ENCODE data around the gene VEPH1. TPM values are rescaled to one million over a fixed set of nuclear protein-coding genes. Genes with fewer than 3 reads are reported as not detected.

VEPH1 gene
- total RNA-seq, 5 donors from 2014 or later (not counting 1 experiment from before 2014, with no cell fraction given) = 0.33 to 0.67 (median 0.35) TPM; not detected in 2

DNA sequence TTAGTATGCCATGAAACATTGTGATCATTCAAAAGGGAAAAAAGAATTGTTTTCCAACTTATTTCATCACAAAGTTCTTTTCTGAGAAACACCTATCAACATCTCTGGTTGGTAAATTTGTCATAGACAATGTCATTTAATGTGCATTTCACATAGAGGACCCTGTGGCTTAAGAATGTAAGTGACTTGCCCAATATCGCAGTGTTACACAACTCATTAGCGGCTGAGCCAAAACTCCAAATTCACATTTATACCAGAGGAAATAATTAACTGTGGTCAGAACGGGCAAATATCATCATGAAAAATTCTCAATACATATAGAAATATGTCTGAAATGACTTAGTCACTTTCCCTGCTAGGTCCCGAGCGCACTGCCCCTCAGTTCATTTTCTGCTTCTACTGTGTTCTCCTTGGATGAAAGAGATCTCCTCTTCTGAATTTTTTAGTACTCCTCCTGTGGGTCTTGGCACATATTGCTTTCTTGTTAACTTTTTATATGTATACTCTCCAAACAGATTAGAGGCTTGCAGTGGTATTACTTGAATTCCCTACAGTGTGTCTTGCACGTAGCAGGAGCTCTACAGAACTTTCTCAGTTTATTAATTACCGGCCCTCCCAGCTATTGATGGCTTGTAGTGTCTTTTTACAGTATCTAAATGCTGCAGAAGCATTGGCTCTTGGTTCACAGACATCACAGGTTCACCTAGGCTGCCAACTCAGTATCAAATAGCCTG lies 33.5 kb downstream of the VEPH1 start:
- no peak overlapping the region for H3K4me3 Mint-ChIP-seq
- WGBS (ENCODE audit: insufficient coverage) = 80% methylated on average over 1 of the region's 7 CpGs
- Histone ChIP-seq H3K27ac (ENCODE audit: low read length) (no peak overlapping the region), H3K36me3 (ENCODE audit: control insufficient read depth in 2 of 2, extremely low read depth in 1 of 2, insufficient read depth in 1 of 2, low read length in 1 of 2) (no peaks in the 10 kb centered on the region), H3K9me3 (no peaks in the 10 kb centered on the region), H3K4me1 (ENCODE audit: control insufficient read depth in 1 of 2, extremely low read depth in 1 of 2, insufficient read depth in 2 of 2, low read length in 2 of 2) (no peaks in the 10 kb centered on the region), H3K4me3 (ENCODE audit: control insufficient read depth in 1 of 2, extremely low read depth in 1 of 2, low read length in 1 of 2) (no peak overlapping the region), H3K27me3 (replicated peaks in 1 of 2; ENCODE audit: control insufficient read depth in 2 of 2, extremely low read depth in 1 of 2, insufficient read depth in 2 of 2, low read length in 1 of 2) (no peaks in the 10 kb centered on the region)
- DNase-seq = no peak
- H3K4me1 Mint-ChIP-seq = no peaks in the 10 kb centered on the region
- CTCF ChIA-PET = no interaction called here
- POLR2A ChIA-PET = no interaction called here
- H3K27ac Mint-ChIP-seq = no peak overlapping the region
- no peak for ATAC-seq (replicated peaks in 1 of 4)
- H3K27me3 Mint-ChIP-seq = peaks cover 0 to 6% of the 10 kb centered on the region in 2 donors
- H3K36me3 Mint-ChIP-seq = no peaks in the 10 kb centered on the region
- H3K9me3 Mint-ChIP-seq = no peaks in the 10 kb centered on the region

DNA sequence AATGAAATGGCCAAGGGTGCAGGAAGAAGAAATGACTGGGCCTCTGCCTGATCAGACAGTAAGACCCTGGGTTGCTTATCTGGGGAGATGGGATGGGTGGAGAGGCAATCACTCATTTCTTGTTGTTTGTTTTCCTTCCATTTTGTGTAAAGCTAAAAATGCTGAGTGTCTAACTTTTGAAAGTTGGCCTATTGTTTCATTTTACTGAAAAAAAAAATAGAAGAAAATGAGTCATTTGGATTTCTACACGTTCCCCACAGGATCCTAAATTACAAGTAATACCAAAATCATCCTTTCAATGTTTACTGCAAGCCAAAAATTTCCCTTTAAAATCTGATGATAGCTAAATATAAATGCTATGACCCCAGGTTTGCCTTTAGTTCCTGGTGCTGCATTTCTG lies 36.0 kb downstream of the VEPH1 start:
- no peak for DNase-seq
- no peaks in the 10 kb centered on the region for H3K4me1 Mint-ChIP-seq
- Histone ChIP-seq H3K9me3 (no peaks in the 10 kb centered on the region), H3K4me3 (ENCODE audit: control insufficient read depth in 1 of 2, extremely low read depth in 1 of 2, low read length in 1 of 2) (no peak overlapping the region), H3K4me1 (ENCODE audit: control insufficient read depth in 1 of 2, extremely low read depth in 1 of 2, insufficient read depth in 2 of 2, low read length in 2 of 2) (no peaks in the 10 kb centered on the region), H3K27me3 (replicated peaks in 1 of 2; ENCODE audit: control insufficient read depth in 2 of 2, extremely low read depth in 1 of 2, insufficient read depth in 2 of 2, low read length in 1 of 2) (no peaks in the 10 kb centered on the region), H3K27ac (ENCODE audit: low read length) (no peak overlapping the region), H3K36me3 (ENCODE audit: control insufficient read depth in 2 of 2, extremely low read depth in 1 of 2, insufficient read depth in 1 of 2, low read length in 1 of 2) (no peaks in the 10 kb centered on the region)
- H3K27ac Mint-ChIP-seq = no peak overlapping the region
- WGBS (ENCODE audit: insufficient coverage) = no CpG with 5 or more reads among the region's 1 CpG
- no peaks in the 10 kb centered on the region for H3K9me3 Mint-ChIP-seq
- CTCF ChIA-PET = no interaction called here
- H3K4me3 Mint-ChIP-seq = no peak overlapping the region
- peaks cover 2 to 9% of the 10 kb centered on the region in 2 donors for H3K27me3 Mint-ChIP-seq
- POLR2A ChIA-PET = no interaction called here
- H3K36me3 Mint-ChIP-seq = no peaks in the 10 kb centered on the region
- no peak for ATAC-seq (replicated peaks in 1 of 4)

GRCh38 chr3:157465741-157466140 lies 37.5 kb downstream of the VEPH1 start:
- no CpG with 5 or more reads among the region's 1 CpG for WGBS (ENCODE audit: insufficient coverage)
- H3K27me3 Mint-ChIP-seq = peaks cover 7 to 10% of the 10 kb centered on the region in 2 donors
- no peaks in the 10 kb centered on the region for H3K9me3 Mint-ChIP-seq
- Histone ChIP-seq H3K27ac (ENCODE audit: low read length) (no peak overlapping the region), H3K9me3 (no peaks in the 10 kb centered on the region), H3K4me1 (ENCODE audit: control insufficient read depth in 1 of 2, extremely low read depth in 1 of 2, insufficient read depth in 2 of 2, low read length in 2 of 2) (no peaks in the 10 kb centered on the region), H3K4me3 (ENCODE audit: control insufficient read depth in 1 of 2, extremely low read depth in 1 of 2, low read length in 1 of 2) (no peak overlapping the region), H3K36me3 (ENCODE audit: control insufficient read depth in 2 of 2, extremely low read depth in 1 of 2, insufficient read depth in 1 of 2, low read length in 1 of 2) (no peaks in the 10 kb centered on the region), H3K27me3 (replicated peaks in 1 of 2; ENCODE audit: control insufficient read depth in 2 of 2, extremely low read depth in 1 of 2, insufficient read depth in 2 of 2, low read length in 1 of 2) (no peaks in the 10 kb centered on the region)
- no peak overlapping the region for H3K4me3 Mint-ChIP-seq
- no peaks in the 10 kb centered on the region for H3K4me1 Mint-ChIP-seq
- CTCF ChIA-PET = interaction anchor here in 1 of 2 donors (0.6 kb wide), 1 partner anchor 138 kb away, joined by 4 read pairs; no protein-coding TSS in a partner anchor
- ATAC-seq (replicated peaks in 1 of 4) (no peak), DNase-seq (no peak)
- H3K27ac Mint-ChIP-seq = no peak overlapping the region
- H3K36me3 Mint-ChIP-seq = no peaks in the 10 kb centered on the region
- POLR2A ChIA-PET = no interaction called here

- H3K36me3 ChIP-seq (ENCODE audit: control insufficient read depth in 2 of 2, extremely low read depth in 1 of 2, insufficient read depth in 1 of 2, low read length in 1 of 2) = no peaks in the 10 kb centered on the region
- POLR2A ChIA-PET = no interaction called here
- no peak overlapping the region for H3K4me3 ChIP-seq (ENCODE audit: control insufficient read depth in 1 of 2, extremely low read depth in 1 of 2, low read length in 1 of 2)
- ATAC-seq (replicated peaks in 1 of 4) (no peak), DNase-seq (no peak)
- no peak overlapping the region for H3K4me3 Mint-ChIP-seq
- peaks cover 15 to 24% of the 10 kb centered on the region in 2 donors for H3K27me3 Mint-ChIP-seq
- no peaks in the 10 kb centered on the region for H3K4me1 ChIP-seq (ENCODE audit: control insufficient read depth in 1 of 2, extremely low read depth in 1 of 2, insufficient read depth in 2 of 2, low read length in 2 of 2)
- 83% methylated on average over 2 of the region's 3 CpGs for WGBS (ENCODE audit: insufficient coverage)
- H3K9me3 ChIP-seq = no peaks in the 10 kb centered on the region
- no peaks in the 10 kb centered on the region for H3K4me1 Mint-ChIP-seq
- CTCF ChIA-PET = interaction anchor here in 1 of 2 donors (0.6 kb wide), 1 partner anchor 1801 kb away, joined by 4 read pairs; no protein-coding TSS in a partner anchor
- no peak overlapping the region for H3K27ac ChIP-seq (ENCODE audit: low read length)
- H3K9me3 Mint-ChIP-seq = no peaks in the 10 kb centered on the region
- no peaks in the 10 kb centered on the region for H3K27me3 ChIP-seq (replicated peaks in 1 of 2; ENCODE audit: control insufficient read depth in 2 of 2, extremely low read depth in 1 of 2, insufficient read depth in 2 of 2, low read length in 1 of 2)
- H3K36me3 Mint-ChIP-seq = no peaks in the 10 kb centered on the region
- no peak overlapping the region for H3K27ac Mint-ChIP-seq
Observed at GRCh38 chr3:157464321-157464720, 38.9 kb downstream of the VEPH1 start.

DNA sequence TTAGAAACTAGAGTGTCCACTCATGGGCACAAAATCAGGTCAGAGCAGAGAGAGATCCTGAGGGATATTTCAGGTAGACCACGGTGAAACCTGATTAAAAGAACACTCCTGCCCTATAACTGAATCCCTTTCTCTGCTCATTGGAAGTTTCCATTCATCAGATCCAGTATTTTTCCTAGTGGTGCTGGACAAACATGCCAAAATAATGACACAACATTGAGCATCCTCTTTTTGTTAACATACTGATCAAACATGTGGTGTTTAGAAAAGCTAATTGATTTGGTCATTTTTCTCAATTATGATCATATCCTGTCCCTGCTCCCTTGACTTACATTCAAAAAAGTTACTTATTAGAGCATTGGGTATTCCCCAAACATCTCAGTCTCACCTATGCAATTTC lies 39.4 kb downstream of the VEPH1 start:
- ChIA-PET POLR2A (no interaction called here), CTCF (no interaction called here)
- Histone ChIP-seq H3K4me1 (ENCODE audit: control insufficient read depth in 1 of 2, extremely low read depth in 1 of 2, insufficient read depth in 2 of 2, low read length in 2 of 2) (no peaks in the 10 kb centered on the region), H3K4me3 (ENCODE audit: control insufficient read depth in 1 of 2, extremely low read depth in 1 of 2, low read length in 1 of 2) (no peak overlapping the region), H3K27me3 (replicated peaks in 1 of 2; ENCODE audit: control insufficient read depth in 2 of 2, extremely low read depth in 1 of 2, insufficient read depth in 2 of 2, low read length in 1 of 2) (peaks cover 0 to 2% of the 10 kb centered on the region in 2 experiments), H3K36me3 (ENCODE audit: control insufficient read depth in 2 of 2, extremely low read depth in 1 of 2, insufficient read depth in 1 of 2, low read length in 1 of 2) (no peaks in the 10 kb centered on the region), H3K9me3 (no peaks in the 10 kb centered on the region), H3K27ac (ENCODE audit: low read length) (no peak overlapping the region)
- WGBS (ENCODE audit: insufficient coverage) = no CpG with 5 or more reads among the region's 1 CpG
- H3K27me3 Mint-ChIP-seq = peaks cover 15 to 25% of the 10 kb centered on the region in 2 donors
- no peaks in the 10 kb centered on the region for H3K9me3 Mint-ChIP-seq
- no peaks in the 10 kb centered on the region for H3K36me3 Mint-ChIP-seq
- DNase-seq (no peak), ATAC-seq (replicated peaks in 1 of 4) (no peak)
- H3K27ac Mint-ChIP-seq = no peak overlapping the region
- H3K4me1 Mint-ChIP-seq = no peaks in the 10 kb centered on the region
- no peak overlapping the region for H3K4me3 Mint-ChIP-seq

DNA sequence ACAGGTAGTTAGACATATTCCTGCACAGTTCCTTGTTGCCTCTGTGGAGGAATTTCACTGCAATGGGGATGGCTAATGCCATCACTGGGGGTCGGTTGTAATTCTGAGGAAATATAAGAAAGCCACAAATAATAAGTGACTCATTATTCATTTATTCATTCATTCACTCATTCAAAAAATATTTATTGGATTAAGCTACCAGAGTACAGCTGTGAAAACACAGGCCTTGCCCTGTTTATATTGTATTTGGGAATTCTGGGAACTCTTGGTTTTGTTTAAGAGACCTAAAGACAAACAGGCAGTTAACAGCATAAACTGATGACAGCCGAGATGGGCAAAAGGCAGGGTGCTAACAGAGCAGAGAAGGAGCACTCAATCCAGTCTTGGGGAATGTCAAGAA lies 43.0 kb downstream of the VEPH1 start:
- Mint-ChIP-seq H3K4me3 (no peak overlapping the region), H3K9me3 (peaks cover 0 to 3% (median 0%) of the 10 kb centered on the region in 3 donors), H3K36me3 (no peaks in the 10 kb centered on the region), H3K27ac (no peak overlapping the region), H3K4me1 (no peaks in the 10 kb centered on the region), H3K27me3 (peaks cover 17 to 22% of the 10 kb centered on the region in 2 donors)
- Histone ChIP-seq H3K4me3 (ENCODE audit: control insufficient read depth in 1 of 2, extremely low read depth in 1 of 2, low read length in 1 of 2) (no peak overlapping the region), H3K9me3 (no peaks in the 10 kb centered on the region), H3K36me3 (ENCODE audit: control insufficient read depth in 2 of 2, extremely low read depth in 1 of 2, insufficient read depth in 1 of 2, low read length in 1 of 2) (no peaks in the 10 kb centered on the region), H3K4me1 (ENCODE audit: control insufficient read depth in 1 of 2, extremely low read depth in 1 of 2, insufficient read depth in 2 of 2, low read length in 2 of 2) (no peaks in the 10 kb centered on the region), H3K27me3 (replicated peaks in 1 of 2; ENCODE audit: control insufficient read depth in 2 of 2, extremely low read depth in 1 of 2, insufficient read depth in 2 of 2, low read length in 1 of 2) (peaks cover 0 to 2% of the 10 kb centered on the region in 2 experiments), H3K27ac (ENCODE audit: low read length) (no peak overlapping the region)
- DNase-seq = no peak
- ChIA-PET CTCF (no interaction called here), POLR2A (no interaction called here)
- WGBS (ENCODE audit: insufficient coverage) = 92% methylated on average over 1 of the region's 2 CpGs
- no peak for ATAC-seq (replicated peaks in 1 of 4)
